Measurements from ENCODE around the gene GPR32. TPM values are rescaled to one million over a fixed set of nuclear protein-coding genes. Genes with fewer than 3 reads are reported as not detected.

The GPR32 gene
- total and polyA plus RNA-seq, 8 donors = not detected

DNA sequence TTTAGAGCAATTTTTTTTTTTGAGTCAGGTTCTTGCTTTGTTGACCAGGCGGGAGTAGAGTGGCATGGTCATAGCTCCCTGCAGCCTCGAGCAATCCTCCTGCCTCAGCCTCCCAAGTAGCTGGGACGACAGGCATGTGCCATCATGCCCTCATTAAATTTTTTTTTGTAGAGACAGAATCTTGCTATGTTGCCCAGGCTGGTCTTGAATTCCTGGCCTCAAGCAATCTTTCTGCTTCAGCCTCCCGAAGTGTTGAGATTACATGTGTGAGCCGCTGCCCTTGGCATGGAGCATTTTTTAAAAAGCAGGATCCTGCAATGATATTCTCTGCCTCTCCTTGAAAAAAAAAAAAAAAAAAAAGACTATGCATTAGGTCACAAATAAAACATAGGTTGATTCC lies 5.9 kb downstream of the GPR32 start:
- peaks cover 0 to 3% of the 10 kb centered on the region in 2 donors for H3K9me3 ChIP-seq
- H3K27ac ChIP-seq = no peak overlapping the region
- TF ChIP-seq, protein P1, sequence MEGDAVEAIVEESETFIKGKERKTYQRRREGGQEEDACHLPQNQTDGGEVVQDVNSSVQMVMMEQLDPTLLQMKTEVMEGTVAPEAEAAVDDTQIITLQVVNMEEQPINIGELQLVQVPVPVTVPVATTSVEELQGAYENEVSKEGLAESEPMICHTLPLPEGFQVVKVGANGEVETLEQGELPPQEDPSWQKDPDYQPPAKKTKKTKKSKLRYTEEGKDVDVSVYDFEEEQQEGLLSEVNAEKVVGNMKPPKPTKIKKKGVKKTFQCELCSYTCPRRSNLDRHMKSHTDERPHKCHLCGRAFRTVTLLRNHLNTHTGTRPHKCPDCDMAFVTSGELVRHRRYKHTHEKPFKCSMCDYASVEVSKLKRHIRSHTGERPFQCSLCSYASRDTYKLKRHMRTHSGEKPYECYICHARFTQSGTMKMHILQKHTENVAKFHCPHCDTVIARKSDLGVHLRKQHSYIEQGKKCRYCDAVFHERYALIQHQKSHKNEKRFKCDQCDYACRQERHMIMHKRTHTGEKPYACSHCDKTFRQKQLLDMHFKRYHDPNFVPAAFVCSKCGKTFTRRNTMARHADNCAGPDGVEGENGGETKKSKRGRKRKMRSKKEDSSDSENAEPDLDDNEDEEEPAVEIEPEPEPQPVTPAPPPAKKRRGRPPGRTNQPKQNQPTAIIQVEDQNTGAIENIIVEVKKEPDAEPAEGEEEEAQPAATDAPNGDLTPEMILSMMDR (IDR thresholded peaks at IDR 0.05) = no peak
- DNase-seq = no peak
- H3K36me3 ChIP-seq = no peaks in the 10 kb centered on the region
- intact Hi-C loops (cut with DNase I) = no loop called here
- H3K4me3 ChIP-seq = no peak overlapping the region
- ATAC-seq = no peak
- H3K4me1 ChIP-seq = no peaks in the 10 kb centered on the region
- peaks cover 32 to 83% of the 10 kb centered on the region in 2 donors for H3K27me3 ChIP-seq

DNA sequence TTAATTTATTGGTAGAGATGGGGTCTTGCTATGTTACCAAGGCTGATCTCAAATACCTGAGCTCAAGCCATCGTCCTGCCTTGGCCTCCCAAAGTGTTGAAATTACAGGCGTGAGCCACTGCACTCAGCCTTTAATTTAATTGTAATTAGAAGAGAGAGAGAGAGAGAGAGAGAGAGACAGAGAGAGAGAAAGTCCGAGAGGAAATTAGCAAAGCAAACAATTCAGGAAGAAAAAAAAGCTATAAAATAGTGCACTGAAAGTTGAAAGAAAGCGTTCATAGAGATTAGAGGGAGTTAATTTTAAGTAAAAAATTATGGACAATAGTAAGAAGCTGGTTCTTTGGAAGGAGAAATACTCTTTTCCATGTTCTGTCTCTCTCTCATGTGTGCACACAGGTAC lies 7.0 kb downstream of the GPR32 start:
- DNase-seq (no peak), ATAC-seq (no peak)
- H3K36me3 ChIP-seq = no peaks in the 10 kb centered on the region
- intact Hi-C loops (cut with DNase I) = no loop called here
- H3K4me3 ChIP-seq = no peak overlapping the region
- TF ChIP-seq, protein P1 (IDR thresholded peaks at IDR 0.05) = no peak
- peaks cover 32 to 91% of the 10 kb centered on the region in 2 donors for H3K27me3 ChIP-seq
- no peaks in the 10 kb centered on the region for H3K4me1 ChIP-seq
- no peak overlapping the region for H3K27ac ChIP-seq
- peaks cover 0 to 3% of the 10 kb centered on the region in 2 donors for H3K9me3 ChIP-seq

DNA sequence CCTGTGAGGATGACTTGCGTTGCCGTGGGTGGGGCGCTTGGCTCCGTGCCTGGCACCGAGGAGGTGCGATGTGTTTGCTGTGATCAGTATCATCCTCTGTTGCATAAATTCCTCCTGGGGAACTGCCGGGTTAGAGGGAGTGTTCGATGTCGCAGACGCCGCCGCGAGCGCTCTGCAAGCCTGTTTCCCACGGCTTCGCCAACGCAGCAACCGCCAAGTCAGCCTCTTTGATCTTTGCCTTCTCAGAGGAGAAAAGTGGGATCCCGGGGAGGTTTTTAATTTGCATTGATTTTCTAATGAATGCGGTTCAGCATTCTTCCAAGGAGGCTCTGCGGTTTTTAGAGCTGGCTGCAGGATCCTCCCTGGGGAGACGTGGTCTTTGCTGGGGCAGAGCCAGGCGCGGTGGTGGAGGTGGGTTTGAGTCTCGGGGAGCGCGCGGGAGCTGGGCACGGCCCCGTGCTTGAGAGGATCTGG lies 7.6 kb downstream of the GPR32 start:
- no peak overlapping the region for H3K4me3 ChIP-seq
- H3K36me3 ChIP-seq = no peaks in the 10 kb centered on the region
- DNase-seq (peak in 1 of 4 donors; percentile 63), ATAC-seq (no peak)
- peaks cover 32 to 97% of the 10 kb centered on the region in 2 donors for H3K27me3 ChIP-seq
- H3K27ac ChIP-seq = no peak overlapping the region
- H3K9me3 ChIP-seq = peaks cover 0 to 3% of the 10 kb centered on the region in 2 donors
- H3K4me1 ChIP-seq = no peaks in the 10 kb centered on the region
- TF ChIP-seq, protein P1 (IDR thresholded peaks at IDR 0.05) = no peak
- intact Hi-C loops (cut with DNase I) = no loop called here

DNA sequence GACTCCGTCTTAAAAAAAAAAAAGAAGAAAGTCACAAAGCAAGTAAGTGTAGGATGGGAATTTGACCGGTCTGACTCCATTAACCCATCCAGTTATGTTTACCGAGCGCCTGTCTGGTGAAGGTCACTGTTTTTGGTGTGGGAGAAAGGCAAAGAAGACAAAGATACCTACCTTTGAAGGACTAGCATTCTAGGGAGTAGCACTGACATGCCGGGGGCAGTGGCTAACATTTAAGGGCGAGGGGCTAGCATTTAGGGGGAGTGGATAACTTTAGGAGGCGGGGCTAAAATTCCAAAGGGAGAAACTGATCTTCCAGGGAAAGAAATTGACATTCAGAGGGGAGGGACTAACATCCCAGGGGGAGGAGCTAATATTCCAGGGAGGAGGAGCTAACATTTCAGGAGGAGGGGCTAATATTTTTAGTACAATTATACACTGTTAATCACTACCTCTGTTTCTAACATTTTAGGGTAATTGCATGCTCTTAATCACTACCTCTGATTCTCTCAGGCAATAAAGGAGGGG lies 8.7 kb downstream of the GPR32 start:
- intact Hi-C loops (cut with DNase I) = no loop called here
- H3K27ac ChIP-seq = no peak overlapping the region
- peaks cover 0 to 7% of the 10 kb centered on the region in 2 donors for H3K4me1 ChIP-seq
- ATAC-seq = no peak
- H3K36me3 ChIP-seq = no peaks in the 10 kb centered on the region
- no peak for DNase-seq
- H3K4me3 ChIP-seq = no peak overlapping the region
- peaks cover 0 to 3% of the 10 kb centered on the region in 2 donors for H3K9me3 ChIP-seq
- H3K27me3 ChIP-seq = peaks cover 32 to 95% of the 10 kb centered on the region in 2 donors
- TF ChIP-seq, protein P1 (IDR thresholded peaks at IDR 0.05) = no peak

DNA sequence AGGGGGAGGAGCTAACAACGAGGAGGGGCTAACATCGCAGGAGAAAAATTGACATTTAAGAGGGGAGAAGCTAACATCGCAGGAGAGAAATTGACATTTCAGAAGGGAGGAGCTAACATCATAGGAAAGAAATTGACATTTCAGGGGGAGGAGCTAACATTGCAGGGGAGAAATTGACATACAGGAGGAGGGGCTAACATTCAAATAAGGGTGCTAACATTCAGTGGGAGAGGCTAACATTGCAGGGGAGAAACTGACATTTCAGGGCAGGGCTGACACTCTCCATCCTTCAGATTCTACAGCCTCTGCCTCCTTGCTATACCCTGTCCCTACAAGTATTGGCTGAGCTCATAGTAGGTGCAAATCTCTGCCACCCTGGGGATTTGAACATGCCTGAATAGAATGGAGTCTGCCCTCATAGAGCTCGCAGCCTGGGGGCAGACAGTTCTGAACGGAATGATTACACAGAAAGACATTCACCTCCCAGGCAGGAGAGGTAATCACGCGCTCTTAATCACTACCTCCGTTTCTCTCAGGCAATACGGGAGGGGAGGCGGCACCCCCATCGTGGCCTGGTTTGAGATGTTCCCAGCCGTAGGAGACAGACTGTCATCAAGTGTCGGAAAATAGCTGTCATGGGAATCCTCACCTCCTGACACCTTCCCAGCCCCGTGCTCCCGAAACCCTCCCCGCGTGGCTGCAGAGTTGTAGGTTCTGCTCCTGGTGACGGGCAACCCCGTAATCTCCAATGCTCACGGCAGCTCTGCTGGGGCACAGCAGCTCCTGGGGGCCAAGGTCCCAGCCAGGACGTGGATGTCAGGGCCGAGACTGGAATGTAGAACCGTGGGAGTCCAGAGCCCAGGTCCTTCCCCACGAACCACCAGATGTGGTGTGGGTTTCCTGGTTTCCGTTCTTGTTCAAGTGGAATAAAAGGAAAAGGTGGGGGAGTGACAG lies 9.5 kb downstream of the GPR32 start:
- intact Hi-C loops (cut with DNase I) = loop anchor here in 1 of 2 donors (10.0 kb wide), 1 partner anchor 415 kb away; the partner anchor contains the start of gene NAPSA
- Histone ChIP-seq H3K27me3 (peaks cover 32 to 87% of the 10 kb centered on the region in 2 donors), H3K4me1 (peaks cover 0 to 8% of the 10 kb centered on the region in 2 donors), H3K27ac (no peak overlapping the region), H3K9me3 (peaks cover 0 to 3% of the 10 kb centered on the region in 2 donors), H3K4me3 (no peak overlapping the region), H3K36me3 (no peaks in the 10 kb centered on the region)
- no peak for ATAC-seq
- TF ChIP-seq, protein P1 (IDR thresholded peaks at IDR 0.05) = no peak
- DNase-seq = no peak

Data from left lung (tissue), 10 donors.